Medulla oblongata (tissue), 1 donor: ENCODE measurements around the gene SUGCT.
"Not testable (repeated sequence)": the region's sequence is repeated elsewhere in the genome, so short reads cannot be mapped to it uniquely, and the experiment has no call there.

ENCODE experiments used
- DNase-seq: peaks from one replicate; pipeline ENCODE4 v3.0.0-alpha.2; 2015; ENCODE audit errors: extremely low spot score

SUGCT gene

DNA sequence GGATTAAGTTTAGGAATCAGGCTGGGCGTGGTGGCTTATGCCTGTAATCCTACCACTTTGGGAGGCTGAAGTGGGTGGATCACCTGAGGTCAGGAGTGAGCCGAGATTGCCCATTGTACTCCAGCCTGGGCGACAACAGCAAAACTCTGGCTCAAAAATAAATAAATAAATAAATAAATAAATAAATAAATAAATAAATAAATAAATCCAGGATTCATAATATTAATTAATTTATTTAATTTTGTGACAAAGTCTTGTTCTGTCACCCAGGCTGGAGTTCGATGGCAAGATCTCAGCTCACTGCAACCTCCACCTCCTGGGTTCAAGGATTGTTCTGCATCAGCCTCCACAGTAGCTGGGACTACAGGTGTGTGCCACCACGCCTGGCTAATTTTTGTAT is 4.2 kb downstream of the SUGCT start:
- DNase-seq: no peak

DNA sequence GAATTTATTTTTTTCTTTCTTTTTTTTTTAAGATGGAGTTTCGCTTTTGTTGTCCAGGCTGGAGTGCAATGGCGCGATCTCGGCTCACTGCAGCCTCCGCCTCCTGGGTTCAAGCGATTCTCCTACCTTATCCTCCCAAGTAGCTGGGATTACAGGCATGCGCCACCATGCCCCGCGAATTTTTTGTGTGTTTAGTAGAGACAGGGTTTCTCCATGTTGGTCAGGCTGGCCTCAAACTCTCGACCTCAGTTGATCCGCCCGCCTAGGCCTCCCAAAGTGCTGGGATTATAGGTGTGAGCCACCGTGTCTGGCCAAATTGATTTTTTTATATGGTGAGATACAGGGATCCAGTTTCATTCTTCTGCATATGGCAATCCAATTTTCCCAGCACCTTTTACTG is 5.1 kb downstream of the SUGCT start:
- DNase-seq: not testable (repeated sequence)

DNA sequence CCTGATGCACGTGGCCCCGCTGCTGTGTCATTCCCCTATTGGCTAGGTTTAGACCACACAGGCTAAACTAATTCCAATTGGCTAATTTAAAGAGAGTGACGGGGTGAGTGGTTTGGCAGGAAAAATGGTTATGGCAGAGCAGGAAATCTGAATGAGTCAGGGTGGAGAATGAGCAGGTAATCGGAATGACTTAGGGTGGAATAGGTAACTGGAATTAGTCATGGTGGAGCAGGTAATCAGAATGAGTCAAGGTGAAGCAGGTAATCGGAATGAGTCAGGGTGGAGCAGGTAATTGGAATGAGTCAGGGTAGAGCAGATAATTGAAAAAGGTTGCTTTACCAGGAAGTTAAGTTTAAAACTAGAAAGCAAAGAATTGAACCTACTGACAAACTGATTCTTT is 7.1 kb downstream of the SUGCT start:
- not testable (repeated sequence) for DNase-seq

DNA sequence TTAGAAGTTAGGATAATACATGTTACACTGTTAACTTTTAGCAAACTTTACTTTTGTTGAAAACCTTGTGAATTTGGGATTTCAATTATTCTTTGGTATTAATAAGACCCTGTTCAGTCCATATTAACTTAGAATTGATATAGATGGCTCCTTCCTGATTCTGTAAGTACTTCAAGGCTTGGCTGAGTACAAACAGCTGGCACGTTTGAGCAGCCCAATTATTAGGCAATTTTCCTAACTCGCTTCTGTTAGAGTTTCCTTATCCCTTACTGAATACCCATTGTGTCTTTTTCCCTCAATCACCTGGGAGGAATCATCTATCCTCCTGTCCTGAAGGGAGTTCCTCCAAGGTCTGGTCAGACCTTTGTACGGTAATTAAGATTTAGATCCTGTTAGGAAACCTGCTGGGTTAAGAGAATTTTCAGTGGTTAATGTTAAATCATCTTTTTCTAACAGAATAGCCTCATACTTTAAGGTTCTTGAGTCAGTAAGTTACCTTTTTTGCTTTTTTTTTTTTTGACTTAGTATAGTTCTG is 10.9 kb downstream of the SUGCT start:
- DNase-seq: not testable (repeated sequence)

DNA sequence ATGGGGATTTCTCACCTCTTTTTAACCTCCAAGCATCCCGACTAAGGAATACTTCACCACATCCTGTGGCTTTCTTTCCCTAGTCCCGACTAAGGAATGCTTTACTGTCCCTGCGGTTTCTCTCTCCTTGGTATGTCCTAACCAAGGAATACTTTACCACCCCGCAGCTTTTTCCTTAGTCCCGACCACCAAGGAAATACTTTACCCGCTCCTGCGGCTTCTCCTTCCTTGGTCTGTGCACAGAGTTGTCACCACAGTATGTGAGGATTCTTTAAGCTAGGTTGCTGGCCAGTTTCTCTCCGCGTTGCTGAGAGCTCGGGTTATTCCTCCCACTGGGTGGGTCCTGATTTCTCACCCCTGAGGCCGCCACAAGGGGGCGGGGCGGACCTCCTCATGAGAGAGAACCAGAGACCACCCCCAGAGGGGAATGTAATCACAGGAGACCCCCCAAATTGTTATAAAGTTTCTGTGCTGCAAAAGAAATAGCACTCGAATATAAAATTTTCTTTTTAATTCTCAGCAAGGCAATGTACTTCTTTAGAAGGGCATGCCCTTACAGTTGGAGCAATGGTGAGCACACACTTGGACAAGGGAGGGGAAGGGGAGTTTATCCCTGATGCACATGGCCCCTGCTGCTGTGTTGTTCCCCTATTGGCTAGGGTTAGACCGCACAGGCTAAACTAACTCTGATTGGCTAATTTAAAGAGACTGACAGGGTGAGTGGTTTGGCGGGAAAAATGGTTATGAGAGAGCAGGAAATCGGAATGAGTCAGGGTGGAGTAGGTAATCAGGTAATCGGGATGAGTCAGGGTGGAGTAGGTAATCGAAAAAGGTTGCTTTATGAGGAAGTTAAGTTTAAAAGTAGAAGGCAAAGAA is 12.8 kb downstream of the SUGCT start:
- no peak for DNase-seq

DNA sequence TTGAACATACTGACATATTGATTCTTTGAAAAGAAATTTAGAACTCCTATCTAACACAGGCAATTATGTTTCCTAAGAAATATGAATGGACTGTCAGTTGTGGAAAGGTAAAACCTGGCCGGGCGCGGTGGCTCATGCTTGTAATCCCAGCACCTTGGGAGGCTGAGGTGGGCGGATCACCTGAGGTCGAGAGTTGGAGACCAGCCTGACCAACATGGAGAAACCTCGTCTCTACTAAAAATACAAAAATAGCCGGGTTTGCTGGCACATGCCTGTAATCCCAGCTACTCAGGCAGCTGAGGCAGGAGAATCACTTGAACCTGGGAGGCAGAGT is 13.4 kb downstream of the SUGCT start:
- not testable (repeated sequence) for DNase-seq

GRCh38 chr7:40148671-40149070 is 13.9 kb downstream of the SUGCT start:
- DNase-seq: no peak

- DNase-seq: no peak
These were observed 16.7 kb downstream of the SUGCT start for GRCh38 chr7:40151504-40151903.

- DNase-seq: no peak
These were observed 22.2 kb downstream of the SUGCT start for GRCh38 chr7:40156988-40157387.

GRCh38 chr7:40162516-40162915 is 27.7 kb downstream of the SUGCT start:
- DNase-seq: no peak

GRCh38 chr7:40165216-40165615 is 30.4 kb downstream of the SUGCT start:
- no peak for DNase-seq

GRCh38 chr7:40167291-40167690 is 32.5 kb downstream of the SUGCT start:
- no peak for DNase-seq

DNA sequence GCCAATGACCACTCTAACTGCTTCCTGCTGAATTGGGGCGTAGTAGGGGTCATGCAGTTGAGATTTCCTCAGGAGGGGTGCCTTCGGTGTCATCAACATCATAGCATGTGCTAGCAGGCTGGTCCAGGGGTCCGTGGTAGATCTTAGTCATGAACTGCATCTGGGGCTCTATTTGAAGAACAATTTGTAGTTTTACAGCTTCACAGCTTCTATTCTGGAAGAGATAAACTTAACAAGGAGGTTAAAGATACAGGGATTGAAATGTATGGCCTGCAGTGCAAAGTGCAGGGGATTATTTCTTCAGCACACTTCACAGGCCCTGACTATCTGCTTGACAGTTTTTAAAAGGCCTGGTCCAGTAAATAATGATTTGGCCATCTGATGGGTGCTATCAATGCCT is 33.5 kb downstream of the SUGCT start:
- DNase-seq: not testable (repeated sequence)

DNA sequence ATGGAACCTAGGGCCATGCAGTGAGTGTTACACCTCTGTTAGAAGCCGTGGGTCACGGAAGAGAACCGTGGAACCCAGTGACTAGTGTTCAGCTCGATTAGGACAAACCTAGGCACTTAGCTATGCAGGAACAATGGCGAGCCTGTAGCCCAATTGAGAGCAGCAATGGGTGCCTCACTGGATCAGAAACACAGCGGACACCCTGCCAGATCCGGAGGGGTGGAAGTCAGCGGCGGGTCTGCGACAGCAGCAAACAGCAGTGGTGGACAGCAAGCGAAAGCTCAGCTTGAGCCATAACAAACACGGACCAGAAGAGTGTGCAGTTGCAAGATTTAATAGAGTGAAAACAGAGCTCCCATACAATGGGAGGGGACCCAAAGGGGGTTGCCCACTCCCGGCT is 38.3 kb downstream of the SUGCT start:
- not testable (repeated sequence) for DNase-seq

DNA sequence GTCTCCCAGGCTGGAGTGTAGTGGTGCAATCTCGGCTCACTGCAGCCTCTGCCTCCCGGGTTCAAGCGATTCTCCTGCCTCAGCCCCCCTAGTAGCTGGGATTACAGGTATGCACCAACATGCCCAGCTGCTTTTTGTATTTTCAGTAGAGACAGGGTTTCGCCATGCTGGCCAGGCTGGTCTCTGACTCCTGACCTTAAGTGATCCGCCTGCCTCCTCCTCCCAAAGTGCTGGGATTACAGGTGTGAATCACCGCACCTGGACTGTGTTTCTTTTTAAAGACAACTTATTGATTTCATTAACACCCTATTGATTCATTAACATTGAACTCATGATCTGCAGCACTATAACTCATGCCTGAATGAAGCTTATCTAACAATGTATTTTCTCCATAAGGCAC is 40.5 kb downstream of the SUGCT start:
- DNase-seq: not testable (repeated sequence)

GRCh38 chr7:40175725-40176510 is 41.1 kb downstream of the SUGCT start:
- no peak for DNase-seq

DNA sequence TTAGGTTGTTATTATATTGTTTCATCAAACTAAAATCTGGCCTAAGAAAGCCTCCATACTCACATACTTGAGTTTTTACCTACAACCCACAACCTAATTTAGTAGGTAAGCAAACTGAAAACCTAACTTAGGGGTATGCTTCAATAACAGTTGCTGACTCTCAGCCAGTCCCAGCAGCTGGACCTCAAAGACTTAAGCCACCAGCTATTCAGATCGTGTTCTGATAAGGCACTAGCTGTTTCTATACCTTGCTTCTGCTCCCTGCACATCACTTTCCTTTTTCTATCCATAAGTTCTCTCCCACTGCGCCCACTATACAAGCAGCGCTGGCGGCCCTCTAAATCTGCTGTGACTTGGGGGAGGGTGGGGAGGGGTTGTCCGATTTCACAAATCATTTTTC is 42.3 kb downstream of the SUGCT start:
- no peak for DNase-seq

DNA sequence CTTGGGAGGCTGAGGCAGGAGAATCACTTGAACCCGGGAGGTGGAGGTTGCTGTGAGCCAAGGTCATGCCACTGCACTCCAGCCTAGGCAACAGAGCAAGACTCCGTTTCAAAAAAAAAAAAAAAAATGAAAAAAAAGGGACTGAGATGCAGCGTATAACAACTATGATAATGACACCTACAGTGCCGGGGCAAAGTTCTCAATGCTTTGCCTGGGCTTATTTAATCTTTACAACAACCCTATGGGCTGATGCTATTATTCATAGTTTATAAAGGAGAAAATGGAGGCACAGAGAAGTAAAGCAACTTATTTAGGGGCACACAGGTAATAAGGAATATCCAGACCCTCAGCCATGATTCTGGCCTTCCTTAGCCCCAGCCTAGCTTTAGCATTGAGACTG is 47.6 kb downstream of the SUGCT start:
- DNase-seq: no peak

DNA sequence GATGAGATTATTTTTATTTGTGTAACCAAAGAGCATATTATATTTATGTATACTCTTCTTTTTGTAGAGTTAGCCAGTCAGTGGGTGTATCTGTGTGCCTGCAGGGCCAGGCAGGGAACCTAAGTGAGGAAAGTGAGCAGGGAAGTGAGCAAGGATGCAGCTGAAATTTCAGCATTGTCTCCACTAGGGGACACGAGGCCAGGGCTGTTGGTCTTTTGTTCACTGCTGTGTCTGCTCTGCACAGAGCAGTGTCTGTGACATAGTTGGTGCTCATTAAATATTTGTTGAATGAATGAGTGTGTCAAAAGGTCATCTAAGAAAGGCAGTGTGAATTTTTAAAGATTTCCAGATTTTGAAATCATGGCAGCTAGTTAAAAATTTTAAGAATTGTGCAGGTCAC is 51.8 kb downstream of the SUGCT start:
- no peak for DNase-seq

- DNase-seq: no peak
These were observed 57.2 kb downstream of the SUGCT start for GRCh38 chr7:40192036-40192435.

DNA sequence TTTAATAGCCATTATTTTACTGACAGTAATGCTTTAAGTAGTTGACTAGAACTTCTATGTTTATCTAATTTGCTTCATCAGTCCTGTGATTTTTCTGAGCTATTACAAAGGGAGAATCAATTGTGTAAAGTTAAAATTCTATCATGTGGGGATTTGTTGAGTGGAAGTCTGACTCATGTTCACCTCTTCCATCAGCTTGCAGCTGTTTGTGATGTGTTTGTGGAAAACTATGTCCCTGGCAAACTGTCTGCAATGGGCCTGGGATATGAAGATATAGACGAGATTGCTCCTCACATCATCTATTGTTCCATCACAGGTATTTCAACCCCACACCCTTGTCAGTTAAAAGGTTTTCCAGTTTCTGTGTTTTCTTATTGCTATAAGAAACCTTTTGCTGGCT is 59.9 kb downstream of the SUGCT start:
- DNase-seq: no peak

GRCh38 chr7:40197527-40197926 is 62.7 kb downstream of the SUGCT start:
- no peak for DNase-seq
